Stimulated activated CD8-positive, alpha-beta memory T cell treated with anti-CD3 and anti-CD28 coated beads, Interleukin-4, amount 100 ng/mL, for 24 hours (primary cell): ENCODE data around the gene NUP43.
"Not testable (repeated sequence)": the region's sequence is repeated elsewhere in the genome, so short reads cannot be mapped to it uniquely, and the experiment has no call there.

Experiments
- DNase-seq: peaks from one replicate; pipeline ENCODE4 v3.0.0-alpha.2; 2020; ENCODE audit warnings: low read depth

NUP43 gene

GRCh38 chr6:149691201-149691600 is 55.1 kb downstream of the NUP43 start:
- DNase-seq, result no peak

- DNase-seq, result no peak
Observed at GRCh38 chr6:149686230-149686629, 60.1 kb downstream of the NUP43 start.

- DNase-seq, result no peak
Observed at GRCh38 chr6:149683256-149683859, 63.0 kb downstream of the NUP43 start.

DNA sequence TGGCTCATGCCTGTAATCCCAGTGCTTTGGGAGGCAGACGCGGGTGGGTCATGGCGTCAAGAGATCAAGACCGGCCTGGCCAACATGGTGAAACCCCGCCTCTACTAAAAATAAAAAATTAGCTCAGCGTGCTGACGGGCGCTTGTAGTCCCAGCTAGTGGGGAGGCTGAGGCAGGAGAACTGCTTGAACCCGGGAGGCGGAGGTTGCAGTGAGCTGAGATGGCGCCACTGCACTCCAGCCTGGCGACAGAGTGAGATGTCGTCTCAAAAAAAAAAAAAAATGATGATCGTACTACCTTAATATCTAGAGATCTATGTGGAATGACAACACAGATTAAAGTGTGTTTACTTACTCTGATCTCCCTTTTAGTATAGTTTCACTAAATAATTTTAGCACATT is 64.5 kb downstream of the NUP43 start:
- DNase-seq, result not testable (repeated sequence)

DNA sequence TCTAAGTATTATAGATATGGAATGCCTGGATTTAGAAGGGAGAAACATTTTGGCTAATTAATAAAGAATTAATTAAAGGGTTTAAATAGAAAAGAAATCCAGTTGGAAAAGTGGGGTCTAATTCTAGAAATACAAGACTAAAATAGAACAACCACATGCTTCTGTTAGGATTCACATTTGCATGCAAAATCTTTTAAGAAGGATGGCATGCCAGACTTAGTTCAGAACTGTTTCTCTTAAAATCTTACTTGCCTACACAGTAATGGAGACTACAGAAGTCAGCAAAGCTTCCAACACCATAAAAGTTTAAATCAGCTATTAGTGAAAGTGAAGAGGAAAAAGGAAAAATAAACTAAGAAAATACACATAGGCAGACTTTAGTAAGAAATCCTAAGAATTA is 65.1 kb downstream of the NUP43 start:
- DNase-seq, result no peak

DNA sequence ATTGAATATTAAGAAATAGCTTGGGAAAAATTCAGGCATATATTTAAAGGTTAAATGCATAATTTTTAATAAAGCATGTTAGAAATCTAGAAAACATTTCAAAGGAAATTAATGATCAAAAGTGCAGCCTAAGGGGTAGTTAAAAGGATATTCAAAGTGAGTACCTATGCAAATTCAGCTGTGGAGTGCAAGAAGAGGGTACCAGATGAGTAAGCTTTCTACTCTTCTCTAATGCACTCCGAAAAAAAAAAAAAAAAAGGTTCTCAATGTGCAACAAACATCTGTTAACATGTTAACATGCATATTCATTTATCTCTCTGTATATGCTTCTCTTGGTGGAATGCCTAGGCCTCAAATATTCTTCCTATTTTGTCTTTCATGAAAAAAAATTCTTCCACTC is 65.8 kb downstream of the NUP43 start:
- DNase-seq, result no peak
